Smooth muscle cell (in vitro differentiated cells): ENCODE results near the gene MORC3. TPM values are rescaled to one million over a fixed set of nuclear protein-coding genes. Genes with fewer than 3 reads are reported as not detected.
"Not testable (repeated sequence)": the region's sequence is repeated elsewhere in the genome, so short reads cannot be mapped to it uniquely, and the experiment has no call there.

Experiments
- DNase-seq: peaks from one replicate; lab custom pipeline; 2025; ENCODE audit not compliant: unreplicated experiment; lab: John Stamatoyannopoulos, UW
- H2AFZ ChIP-seq: fragments of 200-600 bp; sonication (generic); 2 replicates; pipeline ENCODE4 v1.6.0; 2016; ENCODE audit warnings: antibody characterized with exemption, low read depth, mild to moderate bottlenecking
- H3F3A ChIP-seq: fragments of 200-600 bp; sonication (generic); 2 replicates; pipeline ENCODE4 v1.6.0; 2017; ENCODE audit warnings: antibody characterized with exemption, low read depth
- H3K27ac ChIP-seq: fragments of 200-600 bp; sonication (generic); 2 replicates; pipeline ENCODE4 v1.5.1; 2016; ENCODE audit warnings: low read depth, mild to moderate bottlenecking
- H3K27me3 ChIP-seq: fragments of 200-600 bp; sonication (generic); 2 replicates; pipeline ENCODE4 v1.6.1; 2016; ENCODE audit warnings: low read depth, mild to moderate bottlenecking
- H3K36me3 ChIP-seq: fragments of 200-600 bp; sonication (generic); 2 replicates; pipeline ENCODE4 v1.5.1; 2016; ENCODE audit warnings: low read depth
- H3K4me1 ChIP-seq: fragments of 200-600 bp; sonication (generic); 2 replicates; pipeline ENCODE4 v1.5.1; 2016; ENCODE audit warnings: low read depth
- H3K4me2 ChIP-seq: fragments of 200-600 bp; sonication (generic); 2 replicates; pipeline ENCODE4 v1.6.0; 2016; ENCODE audit warnings: mild to moderate bottlenecking
- H3K4me3 ChIP-seq: fragments of 200-600 bp; sonication (generic); 2 replicates; pipeline ENCODE4 v1.5.1; 2016; ENCODE audit warnings: mild to moderate bottlenecking
- H3K79me2 ChIP-seq: fragments of 200-600 bp; sonication (generic); 2 replicates; pipeline ENCODE4 v1.6.0; 2016; ENCODE audit warnings: low read depth, mild to moderate bottlenecking
- H3K9ac ChIP-seq: fragments of 200-600 bp; sonication (generic); 2 replicates; pipeline ENCODE4 v1.6.0; 2016; ENCODE audit warnings: low read depth
- H3K9me3 ChIP-seq: fragments of 200-600 bp; sonication (generic); replicated peaks from 2 replicates; pipeline ENCODE4 v1.5.1; 2016; ENCODE audit warnings: low read depth
- H4K20me1 ChIP-seq: fragments of 200-600 bp; sonication (generic); 2 replicates; pipeline ENCODE4 v1.6.0; 2016; ENCODE audit warnings: low read depth
- CTCF ChIP-seq: fragments of 200-600 bp; sonication (generic); IDR thresholded peaks from 2 replicates; pipeline ENCODE4 v1.5.1; 2017; ENCODE audit warnings: borderline replicate concordance, mild to moderate bottlenecking, antibody characterized with exemption; ENCODE audit not compliant: insufficient read depth, poor library complexity, severe bottlenecking
- WGBS: methylation state at CpG from one replicate; pipeline ENCODE4 v1.1.7; 2016; ENCODE audit warnings: low lambda C conversion rate; 5-methylcytosine and 5-hydroxymethylcytosine counted together
- polyA plus RNA-seq: library from polyadenylated mRNA; unstranded; fragments of >200 nt; fragmentation: Nextera tagmentation; extraction: Ambion mirVana; gene quantifications from 2 replicates; pipeline ENCODE4 v1.2.1, GENCODE V29; 2016
- total RNA-seq: library from RNA; depleted of rRNA; stranded (reverse); fragments of >200 nt; gene quantifications from 2 replicates; pipeline ENCODE4 v1.2.3, GENCODE V29; 2014

MORC3 gene
- total and polyA plus RNA-seq, 2 experiments from 2014 or later = 11.6 to 44.3 TPM

DNA sequence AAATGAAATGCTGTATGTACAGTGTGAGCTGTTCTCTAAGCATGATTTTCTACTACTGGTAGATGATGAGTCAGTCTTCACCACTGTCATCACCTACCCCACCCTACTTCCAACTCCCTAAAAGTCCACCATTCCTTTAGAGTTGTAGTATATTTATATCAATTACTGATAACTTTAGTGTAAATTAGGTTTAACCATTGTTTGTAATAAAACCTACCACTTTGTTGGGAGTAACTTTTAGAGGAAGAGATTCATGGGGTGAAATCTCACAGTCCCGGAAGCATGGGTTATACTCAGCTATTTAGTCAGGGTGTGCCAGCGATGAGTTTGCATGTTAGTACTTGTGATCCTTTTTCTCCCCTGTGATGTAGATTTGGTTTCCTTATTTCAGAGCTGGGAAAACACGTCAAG is 17.1 kb downstream of the MORC3 start:
- no peaks in the 10 kb centered on the region for H3K4me1 ChIP-seq
- H3K9ac ChIP-seq = peak overlapping the region; percentile 16
- no peaks in the 10 kb centered on the region for H3K27me3 ChIP-seq
- peaks cover 19% of the 10 kb centered on the region for H3K36me3 ChIP-seq
- peak overlapping the region; percentile 78 for H3K27ac ChIP-seq
- WGBS = 87% methylated on average over 3 of the region's 3 CpGs
- no peaks in the 10 kb centered on the region for H3K9me3 ChIP-seq
- TF ChIP-seq CTCF = no peak
- no peak overlapping the region for H2AFZ ChIP-seq
- H3K79me2 ChIP-seq = peaks cover 61% of the 10 kb centered on the region
- peaks cover 54% of the 10 kb centered on the region for H4K20me1 ChIP-seq
- peak overlapping the region; percentile 4 for H3K4me2 ChIP-seq
- no peak for DNase-seq
- no peak overlapping the region for H3K4me3 ChIP-seq
- H3F3A ChIP-seq = no peaks in the 10 kb centered on the region

DNA sequence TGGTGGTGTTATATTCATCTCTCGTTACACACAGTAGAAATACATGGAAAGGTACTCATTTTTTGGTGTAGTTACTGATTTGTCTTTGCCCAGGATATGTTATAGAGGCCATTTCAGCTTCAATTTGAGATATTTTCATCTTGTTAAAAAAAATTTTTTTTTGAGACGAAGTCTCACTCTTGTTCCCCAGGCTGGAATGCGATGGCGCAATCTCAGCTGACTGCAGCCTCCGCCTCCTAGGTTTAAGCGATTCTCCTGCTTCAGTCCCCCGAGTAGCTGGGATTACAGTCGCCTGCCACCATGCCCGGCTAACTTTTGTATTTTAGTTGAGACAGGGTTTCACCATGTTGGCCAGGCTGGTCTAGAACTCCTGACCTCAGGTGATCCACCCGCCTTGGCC is 19.0 kb downstream of the MORC3 start:
- Histone ChIP-seq H3K4me1 (no peaks in the 10 kb centered on the region), H3K27ac (no peak overlapping the region), H3K9ac (no peak overlapping the region), H2AFZ (no peak overlapping the region), H3F3A (no peaks in the 10 kb centered on the region), H3K79me2 (peaks cover 43% of the 10 kb centered on the region), H3K27me3 (no peaks in the 10 kb centered on the region), H3K9me3 (no peaks in the 10 kb centered on the region), H4K20me1 (peaks cover 35% of the 10 kb centered on the region), H3K4me2 (no peak overlapping the region), H3K4me3 (no peak overlapping the region), H3K36me3 (peaks cover 21% of the 10 kb centered on the region)
- DNase-seq = no peak
- 93% methylated on average over 10 of the region's 10 CpGs for WGBS
- no peak for TF ChIP-seq CTCF

DNA sequence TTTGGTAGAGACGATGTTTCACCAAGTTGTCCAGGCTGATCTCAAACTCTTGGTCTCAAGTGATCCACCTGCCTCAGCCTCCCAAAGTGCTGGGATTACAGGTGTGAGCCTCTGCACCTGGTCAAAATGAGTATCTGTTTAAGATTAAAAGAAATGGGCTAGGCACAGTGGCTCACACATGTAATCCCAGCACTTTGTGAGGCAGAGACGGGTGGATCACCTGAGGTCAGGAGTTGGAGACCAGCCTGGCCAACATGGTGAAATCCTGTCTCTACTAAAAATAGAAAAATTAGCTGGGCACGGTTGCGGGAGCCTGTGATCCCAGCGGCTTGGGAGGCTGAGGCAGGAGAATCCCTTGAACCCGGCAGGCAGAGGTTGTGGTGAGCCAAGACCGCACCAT is 22.6 kb downstream of the MORC3 start:
- not testable (repeated sequence) for DNase-seq, H3K4me1 ChIP-seq, H2AFZ ChIP-seq, H3K27me3 ChIP-seq, H3K9me3 ChIP-seq, H3F3A ChIP-seq, H3K27ac ChIP-seq, H3K4me3 ChIP-seq, H3K9ac ChIP-seq, H3K4me2 ChIP-seq
- peaks cover 14% of the 10 kb centered on the region for H3K79me2 ChIP-seq
- H3K36me3 ChIP-seq = peaks cover 22% of the 10 kb centered on the region
- 97% methylated on average over 7 of the region's 7 CpGs for WGBS
- H4K20me1 ChIP-seq = peaks cover 12% of the 10 kb centered on the region

DNA sequence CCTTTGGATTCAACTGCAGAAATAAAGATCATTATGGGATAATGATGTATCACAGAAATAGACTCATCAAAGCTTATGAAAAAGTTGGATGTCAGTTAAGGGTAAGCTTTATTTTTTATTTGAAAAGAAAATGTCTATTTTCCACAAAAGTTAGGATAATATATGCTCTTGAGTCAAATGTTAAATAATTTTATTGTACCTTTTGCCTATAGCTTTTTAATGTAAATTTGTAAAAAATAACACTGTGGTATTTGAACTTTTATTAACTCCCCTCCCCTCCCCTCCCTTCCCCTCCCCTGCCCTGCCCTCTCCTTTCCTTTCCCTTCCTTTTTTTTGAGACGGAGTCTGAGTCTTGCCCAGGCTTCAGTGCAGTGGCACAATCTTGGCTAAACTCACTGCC is 24.9 kb downstream of the MORC3 start:
- Histone ChIP-seq H3K79me2 (peaks cover 4% of the 10 kb centered on the region), H3K27me3 (no peaks in the 10 kb centered on the region), H3K4me2 (no peak overlapping the region), H3K9ac (no peak overlapping the region), H3K4me3 (no peak overlapping the region), H3K36me3 (peaks cover 15% of the 10 kb centered on the region), H3K27ac (no peak overlapping the region), H3K9me3 (no peaks in the 10 kb centered on the region), H3F3A (no peaks in the 10 kb centered on the region), H3K4me1 (no peaks in the 10 kb centered on the region), H2AFZ (no peak overlapping the region), H4K20me1 (peaks cover 12% of the 10 kb centered on the region)
- no peak for TF ChIP-seq CTCF
- WGBS = no CpG with 5 or more reads among the region's 1 CpG
- no peak for DNase-seq
